Right hindlimb (tissue), 1 donor: ENCODE results near the gene SLC18B1.
"Not testable (repeated sequence)": the region's sequence is repeated elsewhere in the genome, so short reads cannot be mapped to it uniquely, and the experiment has no call there.

Experiments
- DNase-seq: peaks from one replicate; pipeline ENCODE4 v3.0.0-alpha.2; 2018

SLC18B1 gene

GRCh38 chr6:132798869-132799538 is 567 bp upstream of the SLC18B1 start:
- DNase-seq: peak; percentile 56

- no peak for DNase-seq
Measured at GRCh38 chr6:132795461-132795860, 3.0 kb downstream of the SLC18B1 start.

GRCh38 chr6:132792510-132792909 is 5.9 kb downstream of the SLC18B1 start:
- DNase-seq: no peak

- DNase-seq: no peak
Measured at GRCh38 chr6:132790450-132790849, 8.0 kb downstream of the SLC18B1 start.

GRCh38 chr6:132789396-132789776 is 9.1 kb downstream of the SLC18B1 start:
- DNase-seq: no peak

GRCh38 chr6:132788658-132789395 is 9.6 kb downstream of the SLC18B1 start:
- DNase-seq: no peak

GRCh38 chr6:132785936-132786335 is 12.5 kb downstream of the SLC18B1 start:
- DNase-seq: no peak

GRCh38 chr6:132780770-132781371 is 17.6 kb downstream of the SLC18B1 start:
- no peak for DNase-seq

GRCh38 chr6:132777881-132778280 is 20.6 kb downstream of the SLC18B1 start:
- DNase-seq: not testable (repeated sequence)

- DNase-seq: no peak
Measured at GRCh38 chr6:132768051-132768517, 30.4 kb downstream of the SLC18B1 start.

- no peak for DNase-seq
Measured at GRCh38 chr6:132765560-132765959, 32.9 kb downstream of the SLC18B1 start.

- DNase-seq: no peak
Measured at GRCh38 chr6:132764370-132764769, 34.1 kb downstream of the SLC18B1 start.

GRCh38 chr6:132763269-132763668 is 35.2 kb downstream of the SLC18B1 start:
- no peak for DNase-seq

- DNase-seq: no peak
Measured at GRCh38 chr6:132760256-132760655, 38.2 kb downstream of the SLC18B1 start.

- DNase-seq: no peak
Measured at GRCh38 chr6:132758689-132759088, 39.7 kb downstream of the SLC18B1 start.

- no peak for DNase-seq
Measured at GRCh38 chr6:132752255-132752654, 46.2 kb downstream of the SLC18B1 start.

GRCh38 chr6:132751828-132752227 is 46.6 kb downstream of the SLC18B1 start:
- no peak for DNase-seq

GRCh38 chr6:132751306-132751705 is 47.1 kb downstream of the SLC18B1 start:
- DNase-seq: no peak

GRCh38 chr6:132750455-132751248 is 47.8 kb downstream of the SLC18B1 start:
- no peak for DNase-seq

- DNase-seq: no peak
Measured at GRCh38 chr6:132749111-132749510, 49.3 kb downstream of the SLC18B1 start.

GRCh38 chr6:132748446-132748845 is 50.0 kb downstream of the SLC18B1 start:
- no peak for DNase-seq

- DNase-seq: no peak
Measured at GRCh38 chr6:132746048-132746447, 52.4 kb downstream of the SLC18B1 start.

GRCh38 chr6:132742495-132742894 is 55.9 kb downstream of the SLC18B1 start:
- no peak for DNase-seq
